Raji (cell line): ENCODE measurements around the gene SMCO3.

Source experiments
- POLR2A ChIP-seq: IDR thresholded peaks from 2 replicates; pipeline ENCODE4 v1.6.1; 2011; ENCODE audit warnings: low read depth, low read length, control low read depth; ENCODE audit not compliant: insufficient read depth

SMCO3 gene

GRCh38 chr12:14773685-14774073, 40.3 kb downstream of the SMCO3 start:
- no peak for TF ChIP-seq POLR2A

DNA sequence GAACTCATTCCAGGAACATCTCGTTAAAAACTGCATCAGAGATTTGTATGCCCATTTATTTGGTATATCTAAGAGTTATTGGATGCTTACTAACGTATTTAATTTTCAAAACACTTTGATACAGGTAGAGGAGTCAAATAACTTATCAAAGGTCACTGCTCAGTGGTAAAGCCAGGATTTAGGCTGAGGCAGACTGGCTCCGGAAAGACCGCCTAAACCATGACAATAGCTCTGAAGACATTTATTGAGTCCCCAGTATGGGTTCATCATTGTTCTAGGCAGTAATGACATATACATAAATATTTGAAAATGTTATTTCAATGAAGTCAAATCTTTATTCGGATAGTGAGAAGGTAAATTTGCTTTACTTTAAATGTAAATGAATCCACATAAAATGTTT, 41.0 kb downstream of the SMCO3 start:
- TF ChIP-seq POLR2A, result no peak

- TF ChIP-seq POLR2A, result no peak
Measured at GRCh38 chr12:14771651-14772137, 42.3 kb downstream of the SMCO3 start.

DNA sequence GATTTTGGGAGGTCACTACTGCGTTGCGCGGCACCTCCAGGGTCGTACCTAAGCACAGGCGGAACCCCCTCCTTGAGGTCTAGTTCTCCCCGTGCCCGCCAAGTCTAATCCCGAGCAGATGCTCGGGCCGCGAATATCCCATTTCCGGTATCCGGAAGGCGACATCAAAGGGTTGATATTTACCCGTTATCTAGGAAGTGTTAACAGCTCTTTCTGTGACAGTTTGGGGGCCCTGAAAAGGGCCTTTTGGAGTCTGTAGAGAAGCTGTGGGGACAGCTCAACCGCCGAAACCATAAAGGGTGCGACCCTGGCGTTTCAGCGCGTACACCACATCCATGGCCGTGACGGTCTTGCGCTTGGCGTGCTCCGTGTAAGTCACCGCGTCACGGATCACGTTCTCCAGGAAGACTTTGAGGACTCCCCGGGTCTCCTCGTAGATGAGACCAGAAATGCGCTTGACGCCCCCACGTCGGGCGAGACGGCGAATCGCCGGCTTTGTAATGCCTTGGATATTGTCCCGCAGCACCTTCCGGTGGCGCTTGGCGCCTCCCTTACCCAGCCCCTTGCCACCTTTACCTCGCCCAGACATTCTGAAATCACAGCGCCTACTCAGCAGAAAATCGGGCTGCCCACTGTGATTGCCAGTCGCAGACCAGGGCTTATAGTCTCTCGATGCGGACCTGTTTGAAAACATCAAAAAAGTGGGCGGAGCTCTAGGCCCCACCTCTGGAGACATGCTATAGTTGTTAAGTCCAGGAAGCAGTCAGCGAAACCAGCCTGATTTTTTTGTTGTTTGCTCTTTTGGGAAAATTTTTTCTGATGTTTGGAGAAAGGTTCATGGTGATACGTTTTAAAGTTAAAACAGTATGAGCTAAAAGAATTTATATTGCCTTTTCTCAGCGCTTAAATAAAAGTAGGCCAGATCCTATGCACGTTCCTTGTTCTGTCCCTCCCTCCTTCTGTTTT, 43.2 kb downstream of the SMCO3 start:
- peak; percentile 99 for TF ChIP-seq POLR2A

DNA sequence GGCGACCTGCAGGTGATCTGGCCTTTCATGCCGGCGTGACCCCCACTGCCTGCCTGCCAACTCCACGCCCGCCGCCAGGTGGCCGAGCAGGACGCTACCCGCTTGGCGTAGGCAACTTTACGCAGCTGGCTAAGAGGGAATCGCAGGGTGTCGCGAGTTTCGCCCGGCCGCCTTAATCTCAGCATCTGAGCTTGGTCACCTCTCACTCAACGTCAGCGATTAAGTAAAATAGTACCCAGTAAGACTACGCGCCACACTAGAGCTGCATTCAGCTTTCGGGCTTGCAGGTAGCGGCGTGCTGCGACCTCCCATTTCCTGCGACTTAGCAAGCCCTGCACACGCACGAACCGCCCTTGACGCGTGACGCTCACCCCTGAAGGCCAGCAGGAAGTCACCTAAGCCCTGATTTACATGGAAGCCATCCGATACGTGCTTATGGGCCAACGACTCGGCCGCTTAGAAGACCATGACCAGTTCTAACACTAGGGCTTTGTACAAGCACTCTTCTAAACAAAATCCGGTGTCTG, 44.0 kb downstream of the SMCO3 start:
- TF ChIP-seq POLR2A, result peak; percentile 94

- no peak for TF ChIP-seq POLR2A
Measured at GRCh38 chr12:14769466-14769968, 44.5 kb downstream of the SMCO3 start.

- no peak for TF ChIP-seq POLR2A
Measured at GRCh38 chr12:14768823-14769405, 45.1 kb downstream of the SMCO3 start.

DNA sequence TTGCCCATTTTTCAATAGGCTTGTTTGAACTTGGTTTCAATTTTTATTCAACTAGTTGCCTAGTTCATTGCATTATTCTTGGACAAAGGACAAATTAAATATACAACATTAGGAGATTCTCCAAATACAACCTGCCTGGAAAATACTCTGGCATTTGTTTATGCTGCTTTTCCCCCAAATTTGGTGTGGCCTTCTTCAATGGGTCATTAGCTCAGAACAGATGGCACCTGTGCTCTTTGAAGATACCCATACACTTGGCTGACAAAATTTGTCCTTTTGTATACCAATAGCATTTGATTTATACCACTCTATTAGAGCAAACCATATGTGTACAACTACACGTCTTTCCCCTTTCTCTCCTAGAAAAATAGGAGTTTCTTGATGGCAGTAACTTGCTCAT, 46.4 kb downstream of the SMCO3 start:
- TF ChIP-seq POLR2A, result no peak

- no peak for TF ChIP-seq POLR2A
Measured at GRCh38 chr12:14766649-14767215, 47.2 kb downstream of the SMCO3 start.

DNA sequence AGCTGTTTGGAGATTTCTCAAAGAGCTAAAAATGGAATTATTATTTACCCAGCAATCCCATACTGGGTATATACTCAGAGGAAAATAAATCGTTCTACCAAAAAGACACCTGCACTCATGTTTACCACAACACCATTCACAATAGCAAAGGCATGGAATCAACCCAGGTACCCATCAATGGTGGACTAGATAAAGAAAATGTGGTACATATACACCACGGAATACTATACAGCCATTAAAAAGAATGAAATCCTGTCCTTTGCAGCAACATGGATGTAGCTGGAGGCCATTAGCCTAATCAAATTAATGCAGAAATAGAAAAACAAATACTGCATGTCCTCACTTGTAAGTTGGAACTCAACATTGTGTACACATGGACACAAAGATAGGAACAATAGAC, 48.6 kb downstream of the SMCO3 start:
- no peak for TF ChIP-seq POLR2A

DNA sequence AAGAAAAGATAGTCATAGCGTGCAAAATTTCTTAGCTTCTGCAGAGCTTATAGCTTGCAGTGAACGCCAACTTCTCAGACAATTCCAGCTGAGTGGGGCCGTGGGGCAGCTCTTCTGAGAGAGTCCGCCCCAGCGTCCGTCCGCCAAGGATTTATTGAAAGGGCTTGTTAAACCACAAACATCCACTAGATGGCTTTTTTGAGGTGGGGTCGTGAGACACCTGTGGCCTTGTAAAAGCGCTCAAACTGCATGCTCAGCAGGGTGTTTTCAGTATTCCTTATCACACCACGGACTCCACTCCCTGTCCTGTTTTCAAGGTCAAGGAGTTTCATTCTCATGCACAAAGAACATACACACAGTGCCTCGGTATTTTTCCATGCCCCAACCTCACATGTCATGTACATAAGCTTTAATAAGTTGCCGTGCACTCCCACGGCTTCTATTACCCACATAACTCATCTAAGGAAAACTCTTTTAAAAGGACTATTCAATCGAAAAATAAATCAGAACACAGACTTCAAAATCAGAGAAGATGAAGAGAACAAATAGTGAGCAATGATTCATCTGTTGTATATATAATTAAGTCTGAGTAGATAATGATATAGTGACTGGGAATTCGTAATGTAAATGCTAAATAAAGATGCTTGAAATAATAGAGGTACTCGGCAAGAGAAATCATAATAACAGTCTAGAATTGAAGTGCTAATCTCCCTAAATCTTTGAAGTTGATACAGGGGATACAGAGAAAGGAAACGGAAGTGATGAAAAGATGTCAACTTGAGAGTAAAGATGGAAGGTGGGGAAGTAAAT, 57.4 kb downstream of the SMCO3 start:
- TF ChIP-seq POLR2A, result no peak
